ENCODE data around the gene LYVE1.

Gene LYVE1

DNA sequence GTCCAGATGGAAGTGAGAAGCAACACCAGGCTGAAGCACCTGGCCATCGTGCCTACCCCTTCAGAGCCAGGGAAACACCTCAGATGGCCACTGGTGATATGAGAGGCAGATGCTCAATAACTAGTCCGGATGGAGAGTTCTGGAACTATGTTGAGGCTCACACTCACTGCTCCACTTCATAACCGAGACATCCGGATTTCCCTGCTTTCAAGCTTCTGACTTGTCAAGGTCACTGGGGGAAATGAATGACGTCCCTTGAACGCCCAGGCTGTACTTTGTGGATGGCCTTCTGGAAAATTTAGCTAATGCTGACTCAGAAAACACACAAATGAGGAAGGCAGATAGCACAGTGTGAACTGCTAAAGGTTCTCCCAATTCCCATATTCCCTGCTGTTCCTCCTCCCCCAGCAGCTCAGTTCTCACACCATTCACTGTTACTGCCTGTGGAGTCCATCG lies at the start of gene LYVE1:
Gene LYVE1 (minus strand): TSS at position 180 of the 456 bp plus-strand sequence. CDS start 133 bp downstream, at position 47.
- H3K36me3 ChIP-seq (ENCODE audit: control insufficient read depth, insufficient read depth, low read length), result no peaks in the 10 kb centered on the region
- TF ChIP-seq CTCF (IDR thresholded peaks at IDR 0.05; ENCODE audit: insufficient read depth, low read length, poor library complexity, severe bottlenecking), result no peak
- H3K27me3 ChIP-seq (replicated peaks; ENCODE audit: control insufficient read depth, insufficient read depth, low read length), result no peaks in the 10 kb centered on the region
- no peak for DNase-seq (ENCODE audit: extremely low read depth, insufficient read length)
- H3K4me3 ChIP-seq (replicated peaks; ENCODE audit: low read depth, low read length), result no peak within 1 kb of the TSS

- no peak for TF ChIP-seq CTCF (IDR thresholded peaks at IDR 0.05; ENCODE audit: insufficient read depth, low read length, poor library complexity, severe bottlenecking)
- H3K36me3 ChIP-seq (ENCODE audit: control insufficient read depth, insufficient read depth, low read length), result no peaks in the 10 kb centered on the region
- H3K4me3 ChIP-seq (replicated peaks; ENCODE audit: low read depth, low read length), result no peak overlapping the region
- no peaks in the 10 kb centered on the region for H3K27me3 ChIP-seq (replicated peaks; ENCODE audit: control insufficient read depth, insufficient read depth, low read length)
- DNase-seq (ENCODE audit: extremely low read depth, insufficient read length), result no peak
Observed at GRCh38 chr11:10617551-10617950, 49.1 kb upstream of the LYVE1 start.

GRCh38 chr11:10611979-10612862 lies 43.8 kb upstream of the LYVE1 start:
- TF ChIP-seq CTCF (IDR thresholded peaks at IDR 0.05; ENCODE audit: insufficient read depth, low read length, poor library complexity, severe bottlenecking), result no peak
- H3K36me3 ChIP-seq (ENCODE audit: control insufficient read depth, insufficient read depth, low read length), result no peaks in the 10 kb centered on the region
- no peak overlapping the region for H3K4me3 ChIP-seq (replicated peaks; ENCODE audit: low read depth, low read length)
- DNase-seq (ENCODE audit: extremely low read depth, insufficient read length), result no peak
- H3K27me3 ChIP-seq (replicated peaks; ENCODE audit: control insufficient read depth, insufficient read depth, low read length), result no peaks in the 10 kb centered on the region

DNA sequence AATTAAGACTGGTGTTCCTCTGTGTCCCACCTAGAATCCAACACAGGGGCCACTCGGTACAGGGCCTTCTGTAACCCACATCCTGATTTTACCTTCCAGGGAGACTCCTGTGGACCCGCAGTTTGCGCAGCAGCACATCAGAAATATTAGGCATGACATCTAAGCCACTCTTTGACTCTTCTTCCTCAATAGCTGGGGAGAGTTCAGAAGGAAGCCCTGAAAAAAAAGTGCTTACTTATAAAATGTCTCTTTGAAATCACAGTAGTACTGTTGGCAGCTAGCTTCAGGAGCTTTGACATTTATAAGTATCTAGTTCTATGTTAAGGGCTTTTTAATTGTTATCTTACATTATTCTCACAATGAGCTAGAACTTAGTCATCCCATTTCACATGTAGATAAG lies 41.2 kb upstream of the LYVE1 start:
- H3K27me3 ChIP-seq (replicated peaks; ENCODE audit: control insufficient read depth, insufficient read depth, low read length), result no peaks in the 10 kb centered on the region
- H3K4me3 ChIP-seq (replicated peaks; ENCODE audit: low read depth, low read length), result no peak overlapping the region
- DNase-seq (ENCODE audit: extremely low read depth, insufficient read length), result no peak
- no peaks in the 10 kb centered on the region for H3K36me3 ChIP-seq (ENCODE audit: control insufficient read depth, insufficient read depth, low read length)
- TF ChIP-seq CTCF (IDR thresholded peaks at IDR 0.05; ENCODE audit: insufficient read depth, low read length, poor library complexity, severe bottlenecking), result no peak

GRCh38 chr11:10608584-10608983 lies 40.1 kb upstream of the LYVE1 start:
- TF ChIP-seq CTCF (IDR thresholded peaks at IDR 0.05; ENCODE audit: insufficient read depth, low read length, poor library complexity, severe bottlenecking), result no peak
- DNase-seq (ENCODE audit: extremely low read depth, insufficient read length), result no peak
- H3K27me3 ChIP-seq (replicated peaks; ENCODE audit: control insufficient read depth, insufficient read depth, low read length), result no peaks in the 10 kb centered on the region
- H3K4me3 ChIP-seq (replicated peaks; ENCODE audit: low read depth, low read length), result no peak overlapping the region
- no peaks in the 10 kb centered on the region for H3K36me3 ChIP-seq (ENCODE audit: control insufficient read depth, insufficient read depth, low read length)
